Naive thymus-derived CD8-positive, alpha-beta T cell (primary cell): ENCODE results near the gene ZIC5. TPM values are rescaled to one million over a fixed set of nuclear protein-coding genes. Genes with fewer than 3 reads are reported as not detected.

Experiments used
- ATAC-seq, 2 donors: fragments of 150-1000 bp; cut with Tn5 transposase in 1 of 2; sonication (Bioruptor Pico), chemical (Tn5 transposase) in 1 of 2; 1 replicate in 1 of 2; 2 replicates in 1 of 2; pipeline ENCODE4 v1.10.0; 2021; ENCODE audit warnings: mild to moderate bottlenecking in 2 of 2, moderate library complexity in 2 of 2
- POLR2A ChIA-PET: fragments of 350-600 bp; sonication (Branson Sonifier 250); formaldehyde crosslinking; loops from one replicate; lab custom pipeline; 2021; ENCODE audit warnings: antibody characterized with exemption; lab: Charles Lee
- DNase-seq, 10 donors: peaks; one replicate each; pipeline versions ENCODE4 v3.0.0 to v3.0.0-alpha.2; 2020 to 2022
- H3K27ac Mint-ChIP-seq, 10 donors: one replicate each; pipeline ENCODE4 v1.8.0; 2020 to 2022; ENCODE audit warnings: mild to moderate bottlenecking in 10 of 10, mixed read lengths in 10 of 10, moderate library complexity in 4 of 10, inconsistent platforms in 1 of 10
- H3K27me3 Mint-ChIP-seq, 5 donors: one replicate each; pipeline ENCODE4 v1.8.0; 2021 to 2022; ENCODE audit warnings: mixed read lengths in 5 of 5
- H3K36me3 Mint-ChIP-seq, 3 donors: one replicate each; pipeline ENCODE4 v1.8.0; 2020 to 2022; ENCODE audit warnings: mixed read lengths in 3 of 3, mild to moderate bottlenecking in 2 of 3, inconsistent platforms in 1 of 3
- H3K4me1 Mint-ChIP-seq, 4 donors: one replicate each; pipeline ENCODE4 v1.8.0; 2021 to 2022; ENCODE audit warnings: mixed read lengths in 4 of 4
- H3K4me3 Mint-ChIP-seq, 10 donors: one replicate each; pipeline ENCODE4 v1.8.0; 2020 to 2022; ENCODE audit warnings: mild to moderate bottlenecking in 10 of 10, mixed read lengths in 10 of 10, moderate library complexity in 6 of 10, inconsistent platforms in 1 of 10
- H3K9me3 Mint-ChIP-seq, 9 donors: one replicate each; pipeline ENCODE4 v1.8.0; 2020 to 2022; ENCODE audit warnings: mixed read lengths in 9 of 9, mild to moderate bottlenecking in 3 of 9, inconsistent platforms in 1 of 9, moderate library complexity in 1 of 9
- polyA plus RNA-seq, 3 donors: library from polyadenylated mRNA; unstranded; fragments of 300-500 nt; fragmentation: Illumina TruSeq; gene quantifications; one replicate each; pipeline ENCODE4 v1.2.3, GENCODE V29; 2021
- total RNA-seq, 8 experiments: library from RNA in 2 of 8; stranded (reverse) in 2 of 8; gene quantifications; one replicate each; pipeline ENCODE4 v1.2.3 and lab custom pipeline; 2021 to 2026

The ZIC5 gene
- total and polyA plus RNA-seq, 5 experiments from 2014 or later = not detected

- H3K4me1 Mint-ChIP-seq = peaks cover 15 to 24% (median 19%) of the 10 kb centered on the region in 4 donors
- POLR2A ChIA-PET = interaction anchor here (1.0 to 3.7 kb wide), 3 partner anchors 10 to 22 kb away, joined by 3 to 15 read pairs (median 6); no protein-coding TSS in a partner anchor
- peaks cover 22 to 44% (median 24%) of the 10 kb centered on the region in 3 donors for H3K36me3 Mint-ChIP-seq
- ATAC-seq (no peak), DNase-seq (no peak)
- peaks cover 63 to 89% (median 71%) of the 10 kb centered on the region in 5 donors for H3K27me3 Mint-ChIP-seq
- H3K4me3 Mint-ChIP-seq = peak overlapping the region in 2 of 10 donors; percentile 18 to 75
- H3K27ac Mint-ChIP-seq = peak overlapping the region in 2 of 10 donors; percentile 25 to 87
- peaks cover 0 to 63% (median 36%) of the 10 kb centered on the region in 9 donors for H3K9me3 Mint-ChIP-seq
These were observed 2.2 kb upstream of the ZIC5 start for GRCh38 chr13:99973808-99974185.

GRCh38 chr13:99973163-99973807 lies 1.7 kb upstream of the ZIC5 start:
- DNase-seq (peak in 1 of 10 donors; percentile 25), ATAC-seq (no peak)
- Mint-ChIP-seq H3K36me3 (peaks cover 22 to 44% (median 24%) of the 10 kb centered on the region in 3 donors), H3K4me3 (peak overlapping the region in 5 of 10 donors; percentile 3 to 75 (median 35)), H3K4me1 (peaks cover 10 to 20% (median 15%) of the 10 kb centered on the region in 4 donors), H3K27me3 (peaks cover 60 to 86% (median 68%) of the 10 kb centered on the region in 5 donors), H3K27ac (peak overlapping the region in 5 of 10 donors; percentile 18 to 87 (median 24)), H3K9me3 (peaks cover 0 to 60% (median 36%) of the 10 kb centered on the region in 9 donors)
- POLR2A ChIA-PET = interaction anchor here (1.0 to 3.7 kb wide), 3 partner anchors 11 to 23 kb away, joined by 3 to 15 read pairs (median 6); no protein-coding TSS in a partner anchor

GRCh38 chr13:99972190-99972731 lies 694 bp upstream of the ZIC5 start:
- peaks cover 10 to 24% (median 19%) of the 10 kb centered on the region in 4 donors for H3K4me1 Mint-ChIP-seq
- ATAC-seq (no peak), DNase-seq (peak in 1 of 10 donors; percentile 38)
- POLR2A ChIA-PET = interaction anchor here (2.5 kb wide), 1 partner anchor 9 kb away, joined by 13 read pairs; the partner anchor contains the start of gene ZIC2
- H3K27me3 Mint-ChIP-seq = peaks cover 58 to 85% (median 65%) of the 10 kb centered on the region in 5 donors
- H3K36me3 Mint-ChIP-seq = peaks cover 27 to 50% (median 28%) of the 10 kb centered on the region in 3 donors
- H3K9me3 Mint-ChIP-seq = peaks cover 0 to 61% (median 36%) of the 10 kb centered on the region in 9 donors
- peak overlapping the region in 4 of 10 donors; percentile 20 to 92 (median 50) for H3K27ac Mint-ChIP-seq
- H3K4me3 Mint-ChIP-seq = peak overlapping the region; percentile 35 to 75 (median 55)

GRCh38 chr13:99970651-99971575 lies 654 bp downstream of the ZIC5 start:
- POLR2A ChIA-PET = interaction anchor here (0.6 to 2.5 kb wide), 3 partner anchors 10 to 153 kb away, joined by 3 to 13 read pairs (median 4); partner anchors contain the start of gene ZIC2
- Mint-ChIP-seq H3K4me1 (peaks cover 10 to 25% (median 19%) of the 10 kb centered on the region in 4 donors), H3K36me3 (peaks cover 21 to 38% (median 24%) of the 10 kb centered on the region in 3 donors), H3K27ac (no peak overlapping the region), H3K27me3 (peaks cover 57 to 85% (median 64%) of the 10 kb centered on the region in 5 donors), H3K4me3 (peak overlapping the region in 7 of 10 donors; percentile 35 to 66 (median 45)), H3K9me3 (peaks cover 0 to 51% (median 23%) of the 10 kb centered on the region in 9 donors)
- DNase-seq = peak in 1 of 10 donors; percentile 13
- ATAC-seq = peak; percentile 5 to 26

GRCh38 chr13:99969919-99970650 lies 1.5 kb downstream of the ZIC5 start:
- Mint-ChIP-seq H3K27me3 (peaks cover 60 to 85% (median 66%) of the 10 kb centered on the region in 5 donors), H3K4me1 (peaks cover 10 to 25% (median 19%) of the 10 kb centered on the region in 4 donors), H3K9me3 (peaks cover 0 to 46% (median 22%) of the 10 kb centered on the region in 9 donors), H3K4me3 (peak overlapping the region; percentile 71 to 95 (median 82)), H3K36me3 (peaks cover 21 to 37% (median 24%) of the 10 kb centered on the region in 3 donors), H3K27ac (peak overlapping the region in 4 of 10 donors; percentile 38 to 88 (median 78))
- POLR2A ChIA-PET = interaction anchor here (0.6 to 2.5 kb wide), 4 partner anchors 11 to 75 kb away, joined by 3 to 13 read pairs (median 4); partner anchors contain the start of gene ZIC2
- DNase-seq (peak in 3 of 10 donors; percentile 40 to 50 (median 47)), ATAC-seq (peak; percentile 40 to 66)

- Mint-ChIP-seq H3K4me3 (peak overlapping the region; percentile 71 to 95 (median 88)), H3K36me3 (peaks cover 19 to 35% (median 24%) of the 10 kb centered on the region in 3 donors), H3K9me3 (peaks cover 0 to 40% (median 21%) of the 10 kb centered on the region in 9 donors), H3K27me3 (peaks cover 56 to 81% (median 65%) of the 10 kb centered on the region in 5 donors), H3K27ac (peak overlapping the region in 5 of 10 donors; percentile 16 to 95 (median 80)), H3K4me1 (peaks cover 10 to 25% (median 19%) of the 10 kb centered on the region in 4 donors)
- no peak for DNase-seq
- POLR2A ChIA-PET = interaction anchor here (0.6 to 2.5 kb wide), 3 partner anchors 12 to 74 kb away, joined by 3 to 13 read pairs (median 3); partner anchors contain the start of gene ZIC2
- ATAC-seq = peak; percentile 12 to 16
These were observed 2.1 kb downstream of the ZIC5 start for GRCh38 chr13:99969453-99969918.

- DNase-seq (peak in 1 of 10 donors; percentile 19), ATAC-seq (peak in 1 of 2 donors; percentile 8)
- peaks cover 10 to 25% (median 19%) of the 10 kb centered on the region in 4 donors for H3K4me1 Mint-ChIP-seq
- H3K27ac Mint-ChIP-seq = peak overlapping the region in 3 of 10 donors; percentile 16 to 95 (median 80)
- H3K36me3 Mint-ChIP-seq = peaks cover 14 to 28% (median 24%) of the 10 kb centered on the region in 3 donors
- H3K27me3 Mint-ChIP-seq = peaks cover 55 to 81% (median 64%) of the 10 kb centered on the region in 5 donors
- POLR2A ChIA-PET = interaction anchor here (1.0 kb wide), 1 partner anchor 15 kb away, joined by 3 read pairs; no protein-coding TSS in a partner anchor
- peaks cover 0 to 34% (median 14%) of the 10 kb centered on the region in 9 donors for H3K9me3 Mint-ChIP-seq
- peak overlapping the region; percentile 69 to 91 (median 86) for H3K4me3 Mint-ChIP-seq
These were observed 2.8 kb downstream of the ZIC5 start for GRCh38 chr13:99968521-99969452.

GRCh38 chr13:99967869-99968520 lies 3.6 kb downstream of the ZIC5 start:
- POLR2A ChIA-PET = no interaction called here
- Mint-ChIP-seq H3K36me3 (peaks cover 7 to 20% (median 19%) of the 10 kb centered on the region in 3 donors), H3K27me3 (peaks cover 47 to 76% (median 60%) of the 10 kb centered on the region in 5 donors), H3K4me1 (peaks cover 10 to 25% (median 19%) of the 10 kb centered on the region in 4 donors), H3K4me3 (peak overlapping the region; percentile 3 to 77 (median 55)), H3K27ac (peak overlapping the region in 3 of 10 donors; percentile 31 to 38 (median 35)), H3K9me3 (peaks cover 0 to 27% (median 6%) of the 10 kb centered on the region in 9 donors)
- ATAC-seq = no peak
- DNase-seq = no peak

- peak overlapping the region; percentile 3 to 77 (median 52) for H3K4me3 Mint-ChIP-seq
- H3K27me3 Mint-ChIP-seq = peaks cover 45 to 76% (median 58%) of the 10 kb centered on the region in 5 donors
- H3K4me1 Mint-ChIP-seq = peaks cover 10 to 25% (median 19%) of the 10 kb centered on the region in 4 donors
- H3K27ac Mint-ChIP-seq = peak overlapping the region in 2 of 10 donors; percentile 31 to 60
- H3K36me3 Mint-ChIP-seq = peaks cover 6 to 18% (median 16%) of the 10 kb centered on the region in 3 donors
- ATAC-seq (no peak), DNase-seq (no peak)
- POLR2A ChIA-PET = interaction anchor here (0.6 kb wide), 1 partner anchor 14 kb away, joined by 3 read pairs; the partner anchor contains the start of gene ZIC2
- H3K9me3 Mint-ChIP-seq = peaks cover 0 to 22% (median 4%) of the 10 kb centered on the region in 9 donors
These were observed 4.1 kb downstream of the ZIC5 start for GRCh38 chr13:99967498-99967868.
